HG03139 (cell line): ENCODE results near the gene CTCF.

Source experiments
- ATAC-seq: cut with Tn5 transposase; IDR thresholded peaks from one replicate; pipeline ENCODE4 v1.9.1; 2021; ENCODE audit not compliant: unreplicated experiment

CTCF gene

GRCh38 chr16:67548265-67549126, 13.8 kb upstream of the CTCF start:
- no peak for ATAC-seq

GRCh38 chr16:67549240-67549639, 13.1 kb upstream of the CTCF start:
- no peak for ATAC-seq

- no peak for ATAC-seq
Measured at GRCh38 chr16:67549936-67550335, 12.4 kb upstream of the CTCF start.

GRCh38 chr16:67551091-67551490, 11.2 kb upstream of the CTCF start:
- no peak for ATAC-seq

GRCh38 chr16:67551972-67552371, 10.4 kb upstream of the CTCF start:
- ATAC-seq = no peak

- ATAC-seq = no peak
Measured at GRCh38 chr16:67552476-67552875, 9.8 kb upstream of the CTCF start.

- ATAC-seq = no peak
Measured at GRCh38 chr16:67555795-67556212, 6.5 kb upstream of the CTCF start.

GRCh38 chr16:67558859-67559258, 3.5 kb upstream of the CTCF start:
- ATAC-seq = no peak

GRCh38 chr16:67560827-67561342, 1.4 kb upstream of the CTCF start:
- no peak for ATAC-seq

GRCh38 chr16:67561501-67561823, 864 bp upstream of the CTCF start:
- ATAC-seq = no peak

GRCh38 chr16:67561824-67562525, 351 bp upstream of the CTCF start:
- peak; percentile 74 for ATAC-seq

GRCh38 chr16:67562918-67563707, 787 bp downstream of the CTCF start:
- ATAC-seq = peak; percentile 9

GRCh38 chr16:67563708-67564468, 1.6 kb downstream of the CTCF start:
- ATAC-seq = no peak

- ATAC-seq = no peak
Measured at GRCh38 chr16:67565470-67566100, 3.3 kb downstream of the CTCF start.

- ATAC-seq = no peak
Measured at GRCh38 chr16:67571464-67571863, 9.1 kb downstream of the CTCF start.

GRCh38 chr16:67571981-67572431, 9.7 kb downstream of the CTCF start:
- no peak for ATAC-seq

- ATAC-seq = no peak
Measured at GRCh38 chr16:67579686-67580085, 17.4 kb downstream of the CTCF start.

- ATAC-seq = no peak
Measured at GRCh38 chr16:67580202-67580601, 17.9 kb downstream of the CTCF start.

- no peak for ATAC-seq
Measured at GRCh38 chr16:67593288-67593687, 31.0 kb downstream of the CTCF start.

GRCh38 chr16:67593701-67594100, 31.4 kb downstream of the CTCF start:
- no peak for ATAC-seq
